Effector CD8-positive, alpha-beta T cell (primary cell): ENCODE measurements around the gene LTBP1.
"Not testable (repeated sequence)": the region's sequence is repeated elsewhere in the genome, so short reads cannot be mapped to it uniquely, and the experiment has no call there.

ENCODE experiments used
- DNase-seq: peaks from one replicate; lab custom pipeline; 2025; lab: John Stamatoyannopoulos, UW

LTBP1 gene

DNA sequence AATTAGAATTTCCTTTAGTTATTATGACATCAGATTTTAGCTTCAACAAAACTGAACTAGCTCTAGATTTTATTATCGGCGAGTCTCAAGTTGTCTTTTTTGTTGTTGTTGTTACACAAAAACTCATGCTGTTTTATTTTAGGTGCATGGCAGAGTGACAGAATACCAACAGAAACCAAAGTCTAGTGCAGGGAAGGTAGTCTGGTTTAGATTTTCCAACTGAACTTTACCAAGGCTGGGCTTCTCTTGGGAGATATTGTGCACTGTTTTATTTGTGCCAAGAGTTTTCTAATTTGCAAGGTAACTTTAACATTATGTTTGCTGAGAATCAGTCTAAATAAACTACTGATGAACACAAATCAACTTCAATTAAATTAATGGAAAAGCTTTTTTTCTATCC lies 486.1 kb downstream of the LTBP1 start:
- DNase-seq: no peak

DNA sequence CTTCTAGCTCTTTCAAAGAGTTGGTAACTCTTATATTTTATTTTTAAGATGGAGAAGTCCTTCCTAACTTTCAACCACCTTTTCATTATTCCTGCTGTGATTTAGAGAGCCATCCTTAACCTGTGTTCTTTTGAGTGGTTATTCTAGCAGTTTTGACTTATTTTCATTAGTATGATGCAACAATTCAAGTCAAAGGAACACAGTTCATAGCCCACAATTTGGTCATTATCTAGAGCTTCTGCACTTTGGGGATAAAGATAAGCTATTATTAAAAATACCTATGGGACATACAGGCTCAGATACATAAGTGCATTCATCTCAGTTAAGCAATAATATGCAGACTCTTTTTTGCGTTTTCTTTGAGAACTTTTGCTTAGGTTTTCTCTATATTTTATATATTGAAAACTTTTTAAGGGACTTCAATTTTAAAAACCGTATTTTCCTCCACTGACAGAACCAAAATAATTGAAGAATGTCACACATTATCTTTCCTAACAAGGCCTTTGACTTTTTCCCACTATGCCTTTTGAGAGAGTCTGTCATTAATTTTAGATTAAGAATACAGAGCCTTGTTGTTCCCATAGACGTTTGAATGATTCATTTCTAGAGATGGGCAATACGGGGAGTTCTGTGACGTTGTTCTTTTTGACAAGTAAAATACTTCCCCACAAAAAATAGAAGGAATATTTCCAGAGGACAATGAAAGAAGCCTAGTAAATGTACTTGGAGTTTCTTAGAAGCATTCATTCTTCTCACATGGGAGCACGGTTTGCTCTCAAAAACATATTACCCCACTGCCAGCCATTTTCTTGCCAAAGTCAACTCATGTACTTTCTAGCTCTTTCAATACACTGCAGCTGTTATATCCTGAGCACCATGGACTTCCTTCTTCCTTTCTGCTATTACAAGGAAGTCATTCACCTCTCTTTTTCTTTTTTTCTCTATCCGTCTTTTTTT lies 486.8 kb downstream of the LTBP1 start:
- no peak for DNase-seq

DNA sequence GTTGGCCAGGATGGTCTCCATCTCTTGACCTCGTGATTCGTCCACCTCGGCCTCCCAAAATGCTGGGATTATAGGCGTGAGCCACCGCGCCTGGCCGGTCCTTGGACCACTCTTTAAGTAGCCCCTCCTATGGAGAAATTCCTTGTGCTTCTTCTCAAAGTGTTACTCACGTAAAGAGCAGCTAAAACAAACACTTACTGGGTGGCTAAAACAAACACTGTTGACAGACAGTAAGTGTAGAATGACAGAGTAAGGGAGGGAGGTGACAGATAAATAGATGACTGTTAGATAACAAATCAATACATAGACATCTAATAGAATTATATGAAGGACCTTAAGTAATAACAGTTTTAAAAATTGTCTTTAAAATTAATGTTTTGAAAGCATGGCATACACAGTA lies 488.8 kb downstream of the LTBP1 start:
- DNase-seq: no peak

GRCh38 chr2:33436083-33436482 lies 489.3 kb downstream of the LTBP1 start:
- DNase-seq: no peak

DNA sequence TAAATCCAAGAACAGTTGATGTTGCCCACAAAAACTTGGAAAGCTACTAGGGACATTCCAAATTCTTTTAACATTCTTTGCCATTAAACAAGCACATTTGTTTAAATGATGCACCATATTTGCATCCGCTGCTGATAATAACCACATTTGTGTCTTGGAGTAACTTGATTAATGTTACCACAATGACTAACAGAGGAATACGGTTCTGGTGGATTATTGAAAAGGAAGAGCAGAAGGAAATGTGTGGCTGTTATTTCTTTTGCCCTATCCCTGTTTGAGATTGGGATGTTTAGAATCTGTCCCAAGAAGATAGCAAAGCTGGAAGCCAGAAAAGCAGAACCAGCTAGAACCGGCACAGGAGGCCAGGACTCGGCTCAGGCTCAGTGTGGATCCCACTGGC lies 490.5 kb downstream of the LTBP1 start:
- no peak for DNase-seq

DNA sequence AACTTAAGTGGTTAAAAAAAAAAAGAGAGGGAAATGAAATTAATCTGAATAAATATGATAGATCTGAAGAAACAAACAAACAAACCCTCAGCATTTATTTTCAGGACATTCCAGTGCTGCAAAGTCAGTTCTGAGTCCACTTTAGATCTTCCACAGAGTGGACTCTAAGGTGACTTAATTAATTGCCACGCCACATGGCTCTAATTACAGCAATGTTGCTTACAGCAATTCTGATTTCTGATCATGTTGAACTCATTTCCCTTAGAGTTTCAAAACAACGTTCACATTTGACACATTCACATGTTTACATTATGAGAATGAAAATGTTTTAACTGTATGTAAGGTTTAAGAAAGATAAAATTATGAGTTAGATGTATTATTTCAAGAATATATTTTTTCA lies 491.1 kb downstream of the LTBP1 start:
- DNase-seq: no peak

- DNase-seq: no peak
Measured at GRCh38 chr2:33441235-33441810, 494.6 kb downstream of the LTBP1 start.

- not testable (repeated sequence) for DNase-seq
Measured at GRCh38 chr2:33442052-33442451, 495.3 kb downstream of the LTBP1 start.

DNA sequence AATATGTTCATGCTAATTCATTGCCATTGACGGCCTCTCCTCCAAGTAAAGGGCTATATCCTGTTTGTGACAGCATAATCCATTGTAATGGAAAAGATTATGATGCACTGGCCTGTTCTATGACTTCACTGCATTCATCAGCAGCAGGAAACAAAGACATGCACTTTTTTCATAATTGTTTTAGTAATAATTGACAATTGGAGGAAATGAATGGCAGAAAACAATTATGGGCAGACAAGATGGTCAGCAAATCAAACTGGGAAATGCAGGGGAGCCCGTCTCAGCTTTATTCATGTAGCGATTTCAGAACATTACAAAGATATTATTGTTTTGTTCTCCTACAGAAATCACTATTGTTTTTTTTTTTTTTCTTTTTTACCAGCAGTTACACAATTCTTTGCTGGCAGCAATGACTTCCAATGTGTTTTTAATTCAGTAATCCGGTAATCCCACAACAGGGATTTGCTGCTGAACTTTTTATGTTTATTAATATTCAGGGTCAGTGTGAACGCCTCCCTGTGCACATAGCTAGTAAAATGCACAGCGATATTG lies 495.9 kb downstream of the LTBP1 start:
- DNase-seq: no peak

GRCh38 chr2:33443274-33443829 lies 496.6 kb downstream of the LTBP1 start:
- no peak for DNase-seq

GRCh38 chr2:33444967-33445366 lies 498.2 kb downstream of the LTBP1 start:
- DNase-seq: no peak

DNA sequence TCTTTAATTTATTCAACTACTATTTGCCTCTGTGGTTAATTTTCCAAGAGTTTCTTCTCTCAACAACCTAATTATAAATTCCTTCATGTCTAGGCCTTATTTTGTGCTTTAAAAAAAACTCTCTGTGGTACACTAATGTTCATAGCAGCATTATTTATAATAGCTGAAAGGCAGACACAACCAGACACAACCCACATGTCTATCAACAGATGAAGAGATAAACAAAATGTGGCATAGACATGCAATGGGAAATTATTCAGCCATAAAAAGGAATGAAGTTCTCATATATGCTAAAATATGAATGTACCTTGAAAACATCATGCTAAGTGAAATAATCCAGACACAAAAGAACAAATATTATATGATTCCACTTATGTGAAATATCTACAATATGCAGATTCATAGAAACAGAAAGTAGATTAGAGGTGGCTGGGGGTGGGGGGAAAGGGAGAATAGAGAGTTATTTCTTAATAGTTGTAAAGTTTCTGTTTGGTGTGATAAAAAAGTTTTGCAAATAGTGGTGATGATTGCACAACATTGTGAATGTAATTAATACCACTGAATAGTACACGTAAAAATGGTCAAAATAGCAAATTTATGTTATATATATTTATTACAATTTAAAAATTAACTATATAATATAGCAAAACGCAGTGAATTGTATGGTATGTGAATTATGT lies 501.6 kb downstream of the LTBP1 start:
- no peak for DNase-seq
